OCI-LY1 (cell line): Measurements from ENCODE around the gene ADCY2.

Source experiments
- H2AFZ ChIP-seq: fragments of 200-600 bp; sonication (generic), shearing (Covaris generic); 2 replicates; pipeline ENCODE4 v1.6.0; 2014; ENCODE audit warnings: antibody characterized with exemption, mild to moderate bottlenecking, low read length
- H3F3A ChIP-seq: fragments of 200-600 bp; sonication (generic), shearing (Covaris generic); 2 replicates; pipeline ENCODE4 v1.6.0; 2014; ENCODE audit warnings: mild to moderate bottlenecking, antibody characterized with exemption, low read length, moderate library complexity; ENCODE audit not compliant: insufficient read depth
- H3K27ac ChIP-seq: fragments of 200-600 bp; sonication (generic); 2 replicates; pipeline ENCODE4 v1.5.1; 2014; ENCODE audit warnings: low read length, mixed run types, mild to moderate bottlenecking, low read depth; ENCODE audit not compliant: poor library complexity, severe bottlenecking
- H3K27me3 ChIP-seq: fragments of 200-600 bp; sonication (generic); 2 replicates; pipeline ENCODE4 v1.6.0; 2014; ENCODE audit warnings: antibody characterized with exemption, mild to moderate bottlenecking, low read length, moderate library complexity; ENCODE audit not compliant: insufficient read depth
- H3K36me3 ChIP-seq: fragments of 200-600 bp; sonication (generic); 2 replicates; pipeline ENCODE4 v1.6.1; 2014; ENCODE audit warnings: mild to moderate bottlenecking, antibody characterized with exemption, low read length, moderate library complexity, mixed read lengths; ENCODE audit not compliant: insufficient read depth
- H3K4me1 ChIP-seq: fragments of 200-600 bp; sonication (generic); 2 replicates; pipeline ENCODE4 v1.5.1; 2014; ENCODE audit warnings: mild to moderate bottlenecking, low read length, moderate library complexity; ENCODE audit not compliant: insufficient read depth, severe bottlenecking
- H3K4me2 ChIP-seq: fragments of 200-600 bp; sonication (generic), shearing (Covaris generic); 2 replicates; pipeline ENCODE4 v1.6.1; 2014; ENCODE audit warnings: low read length
- H3K4me3 ChIP-seq: fragments of 200-600 bp; sonication (generic); 2 replicates; pipeline ENCODE4 v1.5.1; 2014; ENCODE audit warnings: low read length, low read depth, mild to moderate bottlenecking, mixed read lengths; ENCODE audit not compliant: poor library complexity, severe bottlenecking
- H3K79me2 ChIP-seq: fragments of 200-600 bp; shearing (Covaris generic); 2 replicates; pipeline ENCODE4 v1.6.1; 2016; ENCODE audit warnings: mixed run types, low read length, mixed read lengths; ENCODE audit not compliant: insufficient read depth
- H3K9ac ChIP-seq: fragments of 200-600 bp; sonication (generic), shearing (Covaris generic); 2 replicates; pipeline ENCODE4 v1.6.1; 2014; ENCODE audit warnings: mild to moderate bottlenecking, low read length, mixed read lengths
- H3K9me2 ChIP-seq: fragments of 200-600 bp; sonication (generic), shearing (Covaris generic); 2 replicates; pipeline ENCODE4 v1.6.1; 2014; ENCODE audit warnings: low read depth, mild to moderate bottlenecking, low read length, mixed read lengths
- H3K9me3 ChIP-seq: fragments of 200-600 bp; shearing (Covaris generic); 2 replicates; pipeline ENCODE4 v1.6.1; 2014; ENCODE audit warnings: low read length, mixed read lengths
- H4K20me1 ChIP-seq: fragments of 200-600 bp; sonication (generic), shearing (Covaris generic); 2 replicates; pipeline ENCODE4 v1.6.0; 2016; ENCODE audit warnings: mild to moderate bottlenecking, low read length; ENCODE audit not compliant: insufficient read depth
- EZH2 ChIP-seq: fragments of 200-600 bp; sonication (generic), shearing (Covaris generic); IDR thresholded peaks from 2 replicates; pipeline ENCODE4 v1.8.0; 2017; ENCODE audit warnings: borderline replicate concordance, mixed run types, mild to moderate bottlenecking, antibody characterized with exemption, low read length, moderate library complexity, mixed read lengths
- TF ChIP-seq, protein P1 (sequence below): fragments of 200-600 bp; sonication (generic), shearing (Covaris generic); IDR thresholded peaks from 2 replicates; pipeline ENCODE4 v1.5.1; 2017; ENCODE audit warnings: mild to moderate bottlenecking, antibody characterized with exemption, low read length, moderate library complexity, mixed read lengths

Gene ADCY2

GRCh38 chr5:7578071-7578470, 182.1 kb downstream of the ADCY2 start:
- H3K4me3 ChIP-seq: no peak overlapping the region
- H3K27me3 ChIP-seq: no peaks in the 10 kb centered on the region
- no peak overlapping the region for H2AFZ ChIP-seq
- TF ChIP-seq EZH2: no peak
- TF ChIP-seq, protein P1, sequence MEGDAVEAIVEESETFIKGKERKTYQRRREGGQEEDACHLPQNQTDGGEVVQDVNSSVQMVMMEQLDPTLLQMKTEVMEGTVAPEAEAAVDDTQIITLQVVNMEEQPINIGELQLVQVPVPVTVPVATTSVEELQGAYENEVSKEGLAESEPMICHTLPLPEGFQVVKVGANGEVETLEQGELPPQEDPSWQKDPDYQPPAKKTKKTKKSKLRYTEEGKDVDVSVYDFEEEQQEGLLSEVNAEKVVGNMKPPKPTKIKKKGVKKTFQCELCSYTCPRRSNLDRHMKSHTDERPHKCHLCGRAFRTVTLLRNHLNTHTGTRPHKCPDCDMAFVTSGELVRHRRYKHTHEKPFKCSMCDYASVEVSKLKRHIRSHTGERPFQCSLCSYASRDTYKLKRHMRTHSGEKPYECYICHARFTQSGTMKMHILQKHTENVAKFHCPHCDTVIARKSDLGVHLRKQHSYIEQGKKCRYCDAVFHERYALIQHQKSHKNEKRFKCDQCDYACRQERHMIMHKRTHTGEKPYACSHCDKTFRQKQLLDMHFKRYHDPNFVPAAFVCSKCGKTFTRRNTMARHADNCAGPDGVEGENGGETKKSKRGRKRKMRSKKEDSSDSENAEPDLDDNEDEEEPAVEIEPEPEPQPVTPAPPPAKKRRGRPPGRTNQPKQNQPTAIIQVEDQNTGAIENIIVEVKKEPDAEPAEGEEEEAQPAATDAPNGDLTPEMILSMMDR: no peak
- no peaks in the 10 kb centered on the region for H3K36me3 ChIP-seq
- no peaks in the 10 kb centered on the region for H3K79me2 ChIP-seq
- no peaks in the 10 kb centered on the region for H3F3A ChIP-seq
- no peaks in the 10 kb centered on the region for H3K4me1 ChIP-seq
- no peaks in the 10 kb centered on the region for H3K9me2 ChIP-seq
- no peaks in the 10 kb centered on the region for H3K9me3 ChIP-seq
- H4K20me1 ChIP-seq: no peaks in the 10 kb centered on the region
- no peak overlapping the region for H3K9ac ChIP-seq
- no peak overlapping the region for H3K4me2 ChIP-seq
- H3K27ac ChIP-seq: no peak overlapping the region

- Histone ChIP-seq H4K20me1 (no peaks in the 10 kb centered on the region), H3F3A (no peaks in the 10 kb centered on the region), H3K9ac (no peak overlapping the region), H3K4me3 (no peak overlapping the region), H3K27me3 (no peaks in the 10 kb centered on the region), H2AFZ (no peak overlapping the region), H3K79me2 (no peaks in the 10 kb centered on the region), H3K9me3 (no peaks in the 10 kb centered on the region), H3K4me2 (no peak overlapping the region), H3K27ac (no peak overlapping the region), H3K36me3 (no peaks in the 10 kb centered on the region), H3K9me2 (no peaks in the 10 kb centered on the region), H3K4me1 (no peaks in the 10 kb centered on the region)
- TF ChIP-seq, protein P1: no peak
- TF ChIP-seq EZH2: no peak
Observed at GRCh38 chr5:7584749-7585148, 188.8 kb downstream of the ADCY2 start.

- Histone ChIP-seq H3K9me2 (no peaks in the 10 kb centered on the region), H2AFZ (no peak overlapping the region), H3K4me3 (no peak overlapping the region), H4K20me1 (no peaks in the 10 kb centered on the region), H3K79me2 (no peaks in the 10 kb centered on the region), H3K9ac (no peak overlapping the region), H3K4me2 (no peak overlapping the region), H3F3A (no peaks in the 10 kb centered on the region), H3K27ac (no peak overlapping the region), H3K9me3 (no peaks in the 10 kb centered on the region), H3K27me3 (no peaks in the 10 kb centered on the region), H3K36me3 (no peaks in the 10 kb centered on the region), H3K4me1 (no peaks in the 10 kb centered on the region)
- TF ChIP-seq, protein P1: no peak
Observed at GRCh38 chr5:7585807-7586206, 189.9 kb downstream of the ADCY2 start.
